NCI-H526 treated with DMSO at 0.1 percent for 48 hours (cell line): ENCODE measurements around the gene CEACAM19.
"Not testable (repeated sequence)": the region's sequence is repeated elsewhere in the genome, so short reads cannot be mapped to it uniquely, and the experiment has no call there.

Source experiments
- DNase-seq: peaks from one replicate; lab custom pipeline; 2025; lab: John Stamatoyannopoulos, UW

CEACAM19 gene

GRCh38 chr19:44701228-44701627 lies 29.9 kb downstream of the CEACAM19 start:
- DNase-seq: no peak

GRCh38 chr19:44702551-44703176 lies 31.4 kb downstream of the CEACAM19 start:
- no peak for DNase-seq

- DNase-seq: no peak
Observed at GRCh38 chr19:44703336-44704078, 32.2 kb downstream of the CEACAM19 start.

GRCh38 chr19:44704982-44705381 lies 33.7 kb downstream of the CEACAM19 start:
- no peak for DNase-seq

GRCh38 chr19:44705502-44706010 lies 34.3 kb downstream of the CEACAM19 start:
- no peak for DNase-seq

DNA sequence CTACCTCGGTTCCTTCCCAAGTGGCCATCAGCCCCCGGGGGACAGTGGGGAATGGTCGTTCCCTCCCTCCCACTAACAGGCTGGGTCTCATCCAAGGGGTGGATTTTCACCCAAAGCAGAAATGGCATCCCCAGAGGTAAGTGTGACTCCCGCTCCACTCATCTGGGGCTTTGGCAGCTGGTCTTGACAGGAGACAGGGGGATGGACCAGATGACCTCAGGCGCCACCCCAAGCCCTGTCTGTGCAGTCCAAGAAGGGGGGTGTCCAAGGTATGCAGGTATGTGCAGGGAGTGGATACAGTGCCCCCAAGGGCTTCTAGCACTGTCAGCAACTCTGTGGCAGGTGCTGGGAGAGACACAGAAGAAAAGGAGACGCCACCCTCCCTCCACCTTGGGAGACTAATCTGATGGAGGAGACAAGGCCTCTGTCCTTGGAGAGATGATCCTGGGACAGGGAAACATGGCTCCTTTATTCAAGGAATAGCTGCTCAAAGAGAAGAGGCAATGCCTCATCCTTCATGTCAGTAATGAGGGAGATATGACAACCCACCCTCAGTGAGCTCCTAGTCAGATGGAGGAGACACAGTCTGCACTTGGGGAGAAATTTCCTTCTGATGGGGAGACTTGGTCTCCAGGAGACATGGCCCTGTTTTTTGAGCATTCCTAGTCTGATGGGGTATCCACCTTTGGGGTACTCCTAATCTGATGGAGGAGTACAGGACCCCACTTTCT lies 35.4 kb downstream of the CEACAM19 start:
- DNase-seq: no peak

DNA sequence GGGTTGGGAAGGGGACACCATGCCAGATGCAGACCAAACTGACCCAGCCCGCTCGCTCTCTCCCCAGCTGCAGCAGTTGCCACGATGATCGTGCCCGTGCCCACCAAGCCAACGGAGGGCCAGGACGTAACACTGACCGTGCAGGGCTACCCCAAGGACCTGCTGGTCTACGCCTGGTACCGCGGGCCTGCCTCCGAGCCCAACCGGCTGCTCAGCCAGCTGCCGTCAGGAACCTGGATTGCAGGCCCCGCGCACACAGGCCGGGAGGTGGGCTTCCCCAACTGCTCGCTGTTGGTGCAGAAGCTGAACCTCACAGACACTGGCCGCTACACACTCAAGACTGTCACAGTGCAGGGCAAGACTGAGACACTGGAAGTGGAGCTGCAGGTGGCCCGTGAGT lies 36.5 kb downstream of the CEACAM19 start:
- no peak for DNase-seq

DNA sequence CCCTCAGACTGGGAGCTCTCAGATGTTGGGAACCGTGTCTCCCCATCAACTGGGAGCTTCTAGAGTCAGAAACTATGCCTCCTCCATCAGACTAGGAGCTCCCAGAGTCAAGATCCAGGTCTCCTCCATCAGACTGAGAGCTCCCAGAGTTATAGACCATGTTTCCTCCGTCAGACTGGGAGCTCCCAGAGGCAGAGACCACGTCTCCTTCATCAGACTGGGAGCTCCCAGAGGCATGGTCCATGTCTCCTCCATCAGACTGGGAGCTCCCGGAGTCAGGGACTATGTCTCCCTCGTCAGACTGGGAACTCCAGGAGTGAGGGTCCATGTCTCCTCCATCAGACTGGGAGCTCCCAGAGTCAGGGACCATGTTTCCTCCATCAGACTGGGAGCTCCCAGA lies 37.7 kb downstream of the CEACAM19 start:
- DNase-seq: no peak

GRCh38 chr19:44709434-44710266 lies 38.4 kb downstream of the CEACAM19 start:
- not testable (repeated sequence) for DNase-seq

DNA sequence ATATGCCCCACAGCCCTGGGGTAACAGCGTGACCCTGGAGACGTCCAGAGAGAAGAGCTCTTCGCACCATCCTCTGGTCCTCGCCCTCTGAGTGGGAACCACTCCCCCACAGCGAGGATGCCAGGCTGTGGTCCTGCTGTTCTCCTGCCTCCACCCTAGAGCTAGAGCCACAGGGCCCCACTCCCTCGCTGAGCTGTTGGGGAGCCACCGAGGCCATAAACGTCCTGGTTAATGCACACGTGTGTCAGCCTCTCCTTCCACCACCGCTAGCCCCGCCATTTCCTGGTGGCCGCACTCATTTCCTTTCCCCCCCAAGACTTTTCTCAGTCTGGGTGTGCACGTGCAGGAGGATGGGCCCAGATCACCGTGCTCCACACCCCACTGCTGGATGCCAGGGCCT lies 39.2 kb downstream of the CEACAM19 start:
- no peak for DNase-seq

GRCh38 chr19:44712864-44713515 lies 41.7 kb downstream of the CEACAM19 start:
- no peak for DNase-seq

DNA sequence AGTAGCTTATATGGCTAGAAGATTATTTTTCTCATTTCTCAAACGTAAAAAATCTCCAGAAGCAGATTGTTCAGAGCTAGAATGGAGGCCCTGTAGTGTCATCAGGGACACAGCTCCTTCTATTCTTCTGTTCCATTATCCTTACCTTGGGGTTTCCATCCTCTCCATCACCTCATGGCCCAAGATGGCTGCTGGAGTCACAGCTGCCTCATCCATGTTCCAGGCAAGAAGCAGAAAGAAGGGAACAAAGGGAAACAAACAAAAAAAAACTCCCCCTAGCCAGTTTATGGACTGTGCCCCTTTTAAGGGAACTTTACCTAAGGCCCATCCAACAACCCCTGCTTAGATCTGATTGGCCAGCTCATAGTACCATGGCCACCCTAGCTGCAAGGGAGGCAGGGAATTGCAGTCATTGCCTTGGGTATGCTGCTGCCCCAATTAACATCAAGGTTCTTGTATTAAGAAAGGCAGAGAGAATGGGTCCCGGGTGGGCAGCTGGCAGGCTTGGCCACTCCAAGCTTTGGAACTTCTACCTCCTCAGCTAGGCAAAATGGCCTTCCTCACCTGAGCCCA lies 43.4 kb downstream of the CEACAM19 start:
- no peak for DNase-seq

GRCh38 chr19:44717603-44718002 lies 46.3 kb downstream of the CEACAM19 start:
- DNase-seq: no peak

DNA sequence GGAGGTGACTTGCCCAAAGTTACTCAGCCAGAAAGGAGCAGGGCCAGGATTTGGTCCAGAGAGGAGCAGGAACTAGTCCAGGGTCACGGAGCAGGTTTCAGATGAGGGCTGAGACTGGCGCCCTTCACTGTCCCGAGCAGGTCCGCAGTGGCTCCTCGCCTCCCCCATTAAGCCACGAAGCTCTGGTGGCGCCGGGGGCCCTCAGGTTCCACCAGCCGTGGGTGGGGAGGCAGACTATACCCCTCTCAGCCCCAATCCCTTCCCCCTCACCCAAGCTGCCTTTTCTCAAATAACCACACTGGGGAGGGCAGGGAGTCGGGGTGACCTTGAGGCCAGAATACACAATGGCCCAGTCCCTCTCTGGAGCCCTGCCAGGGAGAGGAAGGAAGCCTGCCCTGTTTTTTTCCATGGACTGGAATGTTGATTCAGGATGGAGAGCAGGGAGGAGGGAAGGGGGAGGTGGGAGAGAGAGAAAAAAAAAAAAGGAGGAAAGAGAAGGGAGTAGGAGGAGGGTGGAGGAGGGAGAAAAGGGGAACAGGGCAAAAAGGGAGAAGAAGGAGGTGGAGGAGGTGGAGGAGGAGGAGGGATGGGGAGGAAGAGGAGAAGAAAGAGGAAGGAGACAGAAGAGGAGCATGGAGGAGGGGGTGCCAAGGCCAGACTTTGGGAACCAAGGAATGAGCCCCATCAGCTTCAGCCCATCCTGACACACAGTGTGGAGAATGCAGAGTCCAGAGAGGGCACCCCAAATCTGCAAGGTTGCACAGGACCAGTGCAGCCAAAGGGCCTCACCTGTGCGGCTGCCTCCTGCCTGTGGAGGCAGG lies 47.4 kb downstream of the CEACAM19 start:
- no peak for DNase-seq

DNA sequence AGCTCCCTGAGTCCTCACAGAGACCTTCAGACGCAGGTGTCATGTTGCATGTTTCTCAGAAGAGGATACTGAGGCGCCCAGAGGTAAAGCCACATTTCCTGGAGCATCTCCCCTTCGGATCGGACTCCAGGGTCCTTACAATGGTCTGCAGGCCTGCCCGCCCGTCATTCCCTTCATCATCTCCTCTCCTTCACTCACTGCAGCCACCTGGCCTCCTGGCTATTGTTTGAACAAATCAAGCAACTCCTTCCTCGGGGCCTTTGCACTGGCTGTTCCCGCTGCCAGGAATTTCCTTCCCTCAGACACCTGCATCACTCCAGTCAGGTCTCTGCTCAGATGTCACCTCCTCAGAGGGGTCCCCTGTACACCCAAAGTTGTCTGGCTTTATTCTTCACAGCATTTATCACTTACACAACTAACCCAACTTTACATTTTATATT lies 48.0 kb downstream of the CEACAM19 start:
- no peak for DNase-seq

DNA sequence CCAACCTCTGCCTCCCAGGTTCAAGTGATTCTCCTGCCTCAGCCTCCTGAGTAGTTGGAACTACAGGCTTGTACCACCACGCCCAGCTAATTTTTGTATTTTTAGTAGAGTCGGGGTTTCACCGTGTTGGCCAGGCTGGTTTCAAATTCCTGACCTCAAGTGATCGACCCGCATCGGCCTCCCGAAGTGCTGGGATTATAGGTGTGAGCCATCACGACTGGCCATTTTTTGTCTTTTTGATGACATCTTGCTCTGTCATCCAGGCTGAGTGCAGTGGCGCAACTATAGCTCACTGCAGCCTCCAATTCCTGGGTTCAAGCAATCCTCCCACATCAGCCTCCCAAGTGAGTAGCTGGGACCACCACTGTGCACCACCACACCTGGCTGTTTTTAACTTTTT lies 49.1 kb downstream of the CEACAM19 start:
- not testable (repeated sequence) for DNase-seq

- peak; percentile 30 for DNase-seq
Observed at GRCh38 chr19:44720945-44721344, 49.7 kb downstream of the CEACAM19 start.

- DNase-seq: not testable (repeated sequence)
Observed at GRCh38 chr19:44721369-44721768, 50.1 kb downstream of the CEACAM19 start.

DNA sequence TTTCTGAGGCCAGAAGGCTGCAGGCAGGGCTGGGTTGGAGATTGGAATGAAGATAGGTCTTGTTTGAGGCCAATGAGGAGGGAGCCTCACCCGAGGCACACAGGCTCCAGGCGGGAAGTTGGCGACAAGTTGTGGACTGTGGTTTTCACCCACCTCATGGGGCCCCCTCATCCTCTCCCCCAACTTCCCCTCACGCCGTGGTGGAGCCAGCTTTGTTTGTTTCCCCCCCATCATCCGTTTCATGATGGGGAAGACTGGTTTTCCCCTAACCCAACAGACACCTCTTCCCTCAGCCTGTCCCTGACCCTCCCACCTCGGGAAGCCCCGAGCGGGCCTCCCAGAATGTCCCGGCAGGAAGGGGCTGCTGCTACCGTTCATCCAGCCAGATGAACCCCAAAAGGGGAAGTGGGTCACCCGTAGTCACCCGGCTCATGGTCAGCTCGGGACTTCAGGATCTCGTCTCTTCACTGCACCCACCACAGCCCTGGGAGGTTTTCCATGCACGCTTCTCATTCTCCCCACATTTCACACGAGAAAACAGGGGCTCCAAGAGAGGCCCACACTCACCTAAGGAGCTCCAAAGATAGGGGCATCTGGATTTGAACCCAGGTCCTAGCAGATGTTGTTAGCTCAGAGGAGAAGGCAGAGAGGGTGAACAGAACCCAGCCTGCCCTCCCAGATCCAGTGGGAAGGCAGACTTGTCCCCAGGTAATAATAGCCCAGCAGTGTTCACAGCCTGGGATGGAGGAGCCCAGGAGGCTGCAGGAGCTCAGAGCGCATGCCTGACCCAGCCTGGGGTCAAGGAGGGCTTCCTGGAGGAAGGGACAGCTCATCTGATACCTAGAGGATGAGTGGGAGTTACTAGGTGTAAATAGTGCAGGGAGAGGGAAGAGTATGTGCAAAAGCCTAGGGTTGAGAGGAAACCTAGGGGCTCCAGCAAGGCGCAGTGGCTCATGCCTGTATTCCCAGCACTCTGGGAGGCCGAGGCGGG lies 51.1 kb downstream of the CEACAM19 start:
- no peak for DNase-seq
